K562 (cell line): Measurements from ENCODE around the gene THADA.

Experiments used
- BHLHE40 ChIP-seq: IDR thresholded peaks from 2 replicates; pipeline ENCODE4 v1.6.1; 2011; ENCODE audit warnings: low read length, improper control_type of control experiment
- CTCF ChIP-seq, 3 experiments: IDR thresholded peaks in 2 of 3; conservative IDR thresholded peaks in 1 of 3; 2 replicates each; pipeline ENCODE4 v1.5.1; 2011 to 2012; ENCODE audit warnings: low read length in 3 of 3, mild to moderate bottlenecking in 3 of 3, control low read depth in 2 of 3, improper control_type of control experiment in 1 of 3, inconsistent platforms in 1 of 3, low read depth in 1 of 3, mixed read lengths in 1 of 3, moderate library complexity in 1 of 3; ENCODE audit not compliant: insufficient read depth in 2 of 3
- ESRRA ChIP-seq: fragments of 450-650 bp; IDR thresholded peaks from 2 replicates; pipeline ENCODE4 v1.6.1; 2014; ENCODE audit warnings: low read depth, mild to moderate bottlenecking, moderate library complexity, borderline replicate concordance
- FOXJ2 ChIP-seq: fragments of 200-800 bp; sonication (Bioruptor generic); IDR thresholded peaks from 2 replicates; pipeline ENCODE4 v1.6.1; 2016; ENCODE audit warnings: missing genetic modification characterization, missing compliant biosample characterization
- ID3 ChIP-seq, 2 experiments: fragments of 250-450 bp in 1 of 2; fragments of 450-650 bp in 1 of 2; sonication (Bioruptor Pico) in 1 of 2; IDR thresholded peaks; 2 replicates each; pipeline versions ENCODE4 v1.6.1 to v1.8.0; 2016 to 2021; ENCODE audit warnings: mild to moderate bottlenecking in 2 of 2, moderate library complexity in 2 of 2, missing compliant biosample characterization in 1 of 2, missing genetic modification characterization in 1 of 2
- KLF13 ChIP-seq: fragments of 450-650 bp; IDR thresholded peaks from 2 replicates; pipeline ENCODE4 v1.6.1; 2016; ENCODE audit warnings: missing genetic modification characterization, low read depth, mild to moderate bottlenecking, missing compliant biosample characterization, moderate library complexity, borderline replicate concordance
- PKNOX1 ChIP-seq: fragments of 450-650 bp; IDR thresholded peaks from 2 replicates; pipeline ENCODE4 v1.6.1; 2016
- POLR2A ChIP-seq: fragments of 450-650 bp; conservative IDR thresholded peaks from 2 replicates; pipeline ENCODE4 v1.6.1; 2016
- TBL1XR1 ChIP-seq, 2 experiments: IDR thresholded peaks; 2 replicates each; pipeline ENCODE4 v1.6.1; 2012; ENCODE audit warnings: improper control_type of control experiment in 2 of 2, low read length in 2 of 2, mild to moderate bottlenecking in 1 of 2
- YY1 ChIP-seq, 3 experiments: IDR thresholded peaks; 2 replicates each; pipeline ENCODE4 v1.6.1; 2011; ENCODE audit warnings: low read length in 2 of 3, mild to moderate bottlenecking in 2 of 3, moderate library complexity in 2 of 3, borderline replicate concordance in 1 of 3, control low read depth in 1 of 3, low read depth in 1 of 3; ENCODE audit not compliant: insufficient read depth in 3 of 3, insufficient replicate concordance in 2 of 3, control insufficient read depth in 1 of 3, insufficient read length in 1 of 3; ENCODE audit errors: extremely low read depth in 1 of 3
- ZBTB2 ChIP-seq: fragments of 450-650 bp; IDR thresholded peaks from 2 replicates; pipeline ENCODE4 v1.6.1; 2016; ENCODE audit warnings: antibody characterized with exemption
- ZNF696 ChIP-seq: fragments of 250-450 bp; sonication (Bioruptor Pico); conservative IDR thresholded peaks from 2 replicates; pipeline ENCODE4 v1.4.0; 2020; ENCODE audit warnings: mild to moderate bottlenecking, moderate library complexity

GRCh38 chr2:43455731-43456642 lies 139.9 kb downstream of the THADA start:
- no peak for TF ChIP-seq YY1 (IDR thresholded peaks at IDR 0.05; ENCODE audit: borderline replicate concordance in 1 of 3, control insufficient read depth in 1 of 3, extremely low read depth in 1 of 3, insufficient read depth in 3 of 3, insufficient read length in 1 of 3, insufficient replicate concordance in 2 of 3, low read depth in 1 of 3, low read length in 2 of 3)
- no peak for TF ChIP-seq PKNOX1
- no peak for TF ChIP-seq ID3 (CRISPR knock-in tag; IDR thresholded peaks at IDR 0.05)
- no peak for TF ChIP-seq ID3 (tag; IDR thresholded peaks at IDR 0.05)
- no peak for TF ChIP-seq CTCF (IDR thresholded peaks at IDR 0.05 in 2 of 3, conservative IDR thresholded peaks at IDR 0.05 in 1 of 3; ENCODE audit: insufficient read depth in 2 of 3, low read depth in 1 of 3, low read length in 3 of 3)
- no peak for TF ChIP-seq TBL1XR1 (IDR thresholded peaks at IDR 0.05; ENCODE audit: low read length in 2 of 2)
- TF ChIP-seq ZBTB2: no peak
- TF ChIP-seq KLF13 (tag): no peak
- TF ChIP-seq ZNF696 (CRISPR knock-in tag): no peak
- no peak for TF ChIP-seq BHLHE40
- TF ChIP-seq FOXJ2 (tag): no peak
- TF ChIP-seq POLR2A: no peak
- TF ChIP-seq ESRRA: no peak
